Thyroid gland (tissue), 4 donors: ENCODE data around the gene NR1H2. TPM values are rescaled to one million over a fixed set of nuclear protein-coding genes. Genes with fewer than 3 reads are reported as not detected.
"Not testable (repeated sequence)": the region's sequence is repeated elsewhere in the genome, so short reads cannot be mapped to it uniquely, and the experiment has no call there.

Experiments
- DNase-seq, 2 donors: peaks; one replicate each; pipeline ENCODE4 v3.0.0-alpha.2; 2019
- H3K27ac ChIP-seq, 3 donors: fragments of 200-600 bp; sonication (generic); 1 replicate in 2 of 3; 2 replicates in 1 of 3; pipeline ENCODE4 v1.5.1; 2016 to 2019; ENCODE audit warnings: mild to moderate bottlenecking in 1 of 3, moderate library complexity in 1 of 3
- H3K27me3 ChIP-seq: fragments of 200-600 bp; sonication (generic); one replicate; pipeline ENCODE4 v1.5.1; 2019
- H3K36me3 ChIP-seq, 2 donors: fragments of 200-600 bp; sonication (generic); one replicate each; pipeline ENCODE4 v1.5.1; 2016 to 2019
- H3K4me1 ChIP-seq, 2 donors: fragments of 200-600 bp; sonication (generic); one replicate each; pipeline ENCODE4 v1.5.1; 2017 to 2019
- H3K4me3 ChIP-seq, 3 donors: fragments of 200-600 bp; sonication (generic); replicated peaks in 1 of 3; 1 replicate in 2 of 3; 2 replicates in 1 of 3; pipeline ENCODE4 v1.5.1; 2016; ENCODE audit warnings: mild to moderate bottlenecking in 1 of 3
- H3K9me3 ChIP-seq: fragments of 200-600 bp; sonication (generic); one replicate; pipeline ENCODE4 v1.5.1; 2017
- POLR2A ChIP-seq, 2 donors: fragments of 450-650 bp; IDR thresholded peaks; one replicate each; pipeline ENCODE4 v1.6.1; 2017; ENCODE audit warnings: antibody characterized with exemption in 2 of 2, mild to moderate bottlenecking in 2 of 2, moderate library complexity in 1 of 2
- WGBS, 2 donors: methylation state at CpG; one replicate each; pipeline ENCODE4 v1.1.5; 2017; 5-methylcytosine and 5-hydroxymethylcytosine counted together
- intact Hi-C: fragments of 100-400 bp; cut with DNase I; formaldehyde crosslinking; loops from one replicate; pipeline ENCODE4 v1.15.1; 2023
- total RNA-seq, 4 donors: library from RNA; depleted of rRNA; stranded (reverse); fragments of >200 nt; gene quantifications; one replicate each; pipeline ENCODE4 v1.2.3, GENCODE V29; 2016
- TF ChIP-seq, protein P1 (sequence below), 6 experiments: fragments of 200-600 bp in 3 of 6; fragments of 450-650 bp in 3 of 6; sonication (generic) in 3 of 6; IDR thresholded peaks; one replicate each; pipeline ENCODE4 v1.5.1; 2016 to 2019; ENCODE audit warnings: antibody characterized with exemption in 6 of 6, mild to moderate bottlenecking in 2 of 6, inconsistent platforms in 1 of 6, moderate library complexity in 1 of 6

NR1H2 gene
- total RNA-seq, 4 donors from 2014 or later = 76.4 to 114 (median 100) TPM

- peak overlapping the region in 1 of 3 donors; percentile 44 for H3K4me3 ChIP-seq
- DNase-seq = no peak
- H3K27ac ChIP-seq = no peak overlapping the region
- TF ChIP-seq, protein P1, sequence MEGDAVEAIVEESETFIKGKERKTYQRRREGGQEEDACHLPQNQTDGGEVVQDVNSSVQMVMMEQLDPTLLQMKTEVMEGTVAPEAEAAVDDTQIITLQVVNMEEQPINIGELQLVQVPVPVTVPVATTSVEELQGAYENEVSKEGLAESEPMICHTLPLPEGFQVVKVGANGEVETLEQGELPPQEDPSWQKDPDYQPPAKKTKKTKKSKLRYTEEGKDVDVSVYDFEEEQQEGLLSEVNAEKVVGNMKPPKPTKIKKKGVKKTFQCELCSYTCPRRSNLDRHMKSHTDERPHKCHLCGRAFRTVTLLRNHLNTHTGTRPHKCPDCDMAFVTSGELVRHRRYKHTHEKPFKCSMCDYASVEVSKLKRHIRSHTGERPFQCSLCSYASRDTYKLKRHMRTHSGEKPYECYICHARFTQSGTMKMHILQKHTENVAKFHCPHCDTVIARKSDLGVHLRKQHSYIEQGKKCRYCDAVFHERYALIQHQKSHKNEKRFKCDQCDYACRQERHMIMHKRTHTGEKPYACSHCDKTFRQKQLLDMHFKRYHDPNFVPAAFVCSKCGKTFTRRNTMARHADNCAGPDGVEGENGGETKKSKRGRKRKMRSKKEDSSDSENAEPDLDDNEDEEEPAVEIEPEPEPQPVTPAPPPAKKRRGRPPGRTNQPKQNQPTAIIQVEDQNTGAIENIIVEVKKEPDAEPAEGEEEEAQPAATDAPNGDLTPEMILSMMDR (IDR thresholded peaks at IDR 0.05) = no peak
- peak in 1 of 2 donors; percentile 48 for TF ChIP-seq POLR2A (IDR thresholded peaks at IDR 0.05)
- H3K4me1 ChIP-seq = peaks cover 47 to 50% of the 10 kb centered on the region in 2 donors
- whole genome bisulfite sequencing, 2 donors = no CpG with 5 or more reads among the region's 40 CpGs
- H3K27me3 ChIP-seq = no peaks in the 10 kb centered on the region
- intact Hi-C loops = no loop called here
- no peaks in the 10 kb centered on the region for H3K9me3 ChIP-seq
- no peaks in the 10 kb centered on the region for H3K36me3 ChIP-seq
These were observed 47.4 kb upstream of the NR1H2 start for GRCh38 chr19:50328873-50329145.

- Histone ChIP-seq H3K27ac (peak within 1 kb of the TSS; percentile 53 to 84 (median 71)), H3K4me3 (peak within 1 kb of the TSS in 2 of 3 donors; percentile 30 to 44), H3K4me1 (peaks cover 50 to 53% of the 10 kb centered on the region in 2 donors), H3K27me3 (no peaks in the 10 kb centered on the region), H3K9me3 (no peaks in the 10 kb centered on the region), H3K36me3 (no peaks in the 10 kb centered on the region)
- intact Hi-C loops = no loop called here
- TF ChIP-seq, protein P1 (IDR thresholded peaks at IDR 0.05) = no peak
- TF ChIP-seq POLR2A (IDR thresholded peaks at IDR 0.05) = peak in 1 of 2 donors; percentile 93
- WGBS, 2 donors = 2 to 3% methylated on average over 28 to 35 of the region's 43 CpGs
- DNase-seq = peak; percentile 100
These were observed 46.9 kb upstream of the NR1H2 start, which contains the start of gene KCNC3 for GRCh38 chr19:50329146-50329925. KCNC3 (minus strand) TSS chr19:50329377; CDS start chr19:50329082, 295 bp downstream.

DNA sequence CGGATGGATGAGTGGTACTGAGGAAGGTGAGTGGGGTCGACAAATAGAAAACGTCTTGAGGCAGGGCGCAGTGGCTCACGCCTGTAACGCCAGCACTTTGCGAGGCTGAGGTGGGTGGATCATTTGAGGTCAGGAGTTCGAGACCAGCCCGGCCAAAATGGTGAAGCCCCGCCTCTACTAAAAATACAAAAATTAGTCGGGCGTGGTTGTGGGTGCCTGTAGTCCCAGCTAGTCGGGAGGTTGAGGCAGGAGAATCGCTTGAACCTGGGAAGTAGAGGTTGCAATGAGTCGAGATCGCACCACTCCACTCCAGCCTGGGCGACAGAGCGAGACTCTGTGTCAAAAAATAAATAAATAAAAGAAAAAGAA is 46.3 kb upstream of the NR1H2 start:
- WGBS, 2 donors = 15 to 17% methylated on average over 18 of the region's 18 CpGs
- peak overlapping the region in 1 of 3 donors; percentile 17 for H3K4me3 ChIP-seq

DNA sequence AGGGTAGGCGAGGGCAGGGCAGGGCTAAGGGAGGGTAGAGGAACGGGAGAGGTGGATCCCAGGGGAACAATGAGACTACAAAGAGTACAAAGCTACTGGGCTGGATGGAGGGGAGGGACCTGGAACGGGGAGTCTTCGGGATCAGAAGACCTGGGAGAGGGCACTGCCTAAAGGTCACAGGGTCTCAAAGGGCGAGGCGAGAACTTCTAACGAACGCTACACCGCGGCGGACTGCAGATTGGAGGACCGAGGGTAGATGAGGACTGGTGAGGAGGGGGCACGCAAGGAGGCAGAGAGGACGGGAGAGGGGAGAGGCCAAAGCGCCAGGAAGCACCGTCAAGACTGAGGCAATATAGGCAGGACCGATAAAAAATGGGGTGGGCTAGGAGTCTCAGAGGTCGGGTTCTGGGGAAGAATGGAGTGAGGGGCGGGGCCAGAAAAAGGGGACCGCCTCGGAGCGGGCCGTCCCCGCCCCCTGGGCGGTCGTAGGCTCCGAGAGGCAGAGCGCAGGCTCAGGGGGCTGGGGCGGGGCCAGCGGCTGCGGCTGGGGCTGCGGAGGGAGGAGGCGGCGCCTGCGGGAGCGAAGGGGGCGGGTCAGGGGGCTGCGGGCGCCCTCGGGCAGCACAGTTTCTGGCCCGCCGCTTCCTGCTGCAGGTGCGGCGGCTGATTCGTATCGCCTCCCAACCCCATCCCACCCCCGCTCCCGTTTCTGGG is 45.7 kb upstream of the NR1H2 start:
- Histone ChIP-seq H3K4me1 (peaks cover 50 to 53% of the 10 kb centered on the region in 2 donors), H3K27ac (peak overlapping the region; percentile 53 to 84 (median 71)), H3K9me3 (no peaks in the 10 kb centered on the region), H3K27me3 (no peaks in the 10 kb centered on the region), H3K4me3 (peak overlapping the region in 1 of 3 donors; percentile 32), H3K36me3 (no peaks in the 10 kb centered on the region)
- 2 to 3% methylated on average over 44 to 45 of the region's 48 CpGs for WGBS, 2 donors
- TF ChIP-seq POLR2A (IDR thresholded peaks at IDR 0.05) = peak; percentile 36 to 62
- TF ChIP-seq, protein P1 (IDR thresholded peaks at IDR 0.05) = no peak
- DNase-seq = peak; percentile 91 to 93
- intact Hi-C loops = no loop called here

More for the DNA sequence above, 46.3 kb upstream of the NR1H2 start:
- H3K27me3 ChIP-seq, DNase-seq, intact Hi-C loops, H3K9me3 ChIP-seq, H3K36me3 ChIP-seq: not testable (repeated sequence)
- Histone ChIP-seq H3K4me1 (peaks cover 50 to 56% of the 10 kb centered on the region in 2 donors), H3K27ac (peak overlapping the region; percentile 53 to 84 (median 71))

DNA sequence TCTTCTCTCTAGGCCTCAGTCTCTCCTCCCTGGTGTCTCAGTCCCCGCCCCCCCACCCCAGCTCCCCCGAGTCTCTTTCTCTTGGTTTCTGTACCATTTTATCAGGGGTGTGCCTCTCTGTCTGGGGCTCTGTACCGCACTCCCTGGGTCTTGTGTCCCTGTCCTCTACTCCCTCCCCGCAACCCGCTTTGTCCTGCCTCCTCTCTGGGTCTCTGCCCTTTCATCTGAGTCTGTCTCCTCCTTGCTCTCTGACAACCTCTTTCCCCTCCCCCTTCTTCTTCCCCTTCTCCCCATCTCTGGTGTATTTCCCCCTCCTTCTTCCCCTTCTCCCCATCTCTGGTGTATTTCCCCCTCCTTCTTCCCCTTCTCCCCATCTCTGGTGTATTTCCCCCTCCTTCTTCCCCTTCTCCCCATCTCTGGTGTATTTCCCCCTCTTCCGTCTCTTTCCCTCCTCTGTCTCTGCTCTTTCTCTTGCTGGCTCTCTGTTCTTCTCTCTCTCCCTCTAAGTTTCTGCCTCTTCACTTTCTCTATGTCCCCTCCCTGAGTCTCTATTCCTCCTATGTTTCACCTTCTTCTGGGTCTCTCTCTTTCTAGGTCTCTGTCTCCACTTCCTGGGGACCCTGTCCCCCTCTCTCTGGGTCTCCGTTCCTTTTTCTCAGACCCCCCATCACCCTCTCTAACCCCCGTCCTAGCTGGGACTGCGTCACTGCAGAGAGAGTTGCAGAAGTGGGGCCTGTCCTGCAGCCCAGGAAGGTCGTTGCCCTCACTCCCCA is 44.9 kb upstream of the NR1H2 start:
- peaks cover 42 to 44% of the 10 kb centered on the region in 2 donors for H3K4me1 ChIP-seq
- intact Hi-C loops = no loop called here
- no peak for DNase-seq
- peak overlapping the region; percentile 79 to 93 (median 93) for H3K27ac ChIP-seq
- 12% methylated on average over 10 of the region's 10 CpGs for WGBS, 2 donors
- H3K36me3 ChIP-seq = no peaks in the 10 kb centered on the region
- TF ChIP-seq POLR2A (IDR thresholded peaks at IDR 0.05) = no peak
- TF ChIP-seq, protein P1 (IDR thresholded peaks at IDR 0.05) = no peak
- H3K4me3 ChIP-seq = peak overlapping the region in 2 of 3 donors; percentile 15 to 55
- no peaks in the 10 kb centered on the region for H3K27me3 ChIP-seq
- no peaks in the 10 kb centered on the region for H3K9me3 ChIP-seq
